ENCODE measurements around the gene DHDH.

- TF ChIP-seq TAF1 (IDR thresholded peaks at IDR 0.05; ENCODE audit: borderline replicate concordance, insufficient read depth, low read length) (no peak), REST (IDR thresholded peaks at IDR 0.05; ENCODE audit: insufficient read depth in 1 of 2, low read depth in 2 of 2, low read length in 2 of 2) (no peak), SIN3A (IDR thresholded peaks at IDR 0.05; ENCODE audit: borderline replicate concordance, insufficient read depth, low read length) (no peak), POLR2AphosphoS5 (IDR thresholded peaks at IDR 0.05; ENCODE audit: low read depth, low read length) (no peak), FOXP2 (optimal IDR thresholded peaks at IDR 0.05; ENCODE audit: borderline replicate concordance, extremely low read depth, extremely low read length, insufficient read depth) (no peak)
These were observed 4.8 kb downstream of the DHDH start for GRCh38 chr19:48938256-48938655.
